ENCODE measurements around the gene SEZ6.

GRCh38 chr17:29019475-29020181, 13.8 kb upstream of the SEZ6 start:
- TF ChIP-seq POLR2A (IDR thresholded peaks at IDR 0.05) (no peak), EP300 (IDR thresholded peaks at IDR 0.05) (no peak)
- TF ChIP-seq, protein P1, sequence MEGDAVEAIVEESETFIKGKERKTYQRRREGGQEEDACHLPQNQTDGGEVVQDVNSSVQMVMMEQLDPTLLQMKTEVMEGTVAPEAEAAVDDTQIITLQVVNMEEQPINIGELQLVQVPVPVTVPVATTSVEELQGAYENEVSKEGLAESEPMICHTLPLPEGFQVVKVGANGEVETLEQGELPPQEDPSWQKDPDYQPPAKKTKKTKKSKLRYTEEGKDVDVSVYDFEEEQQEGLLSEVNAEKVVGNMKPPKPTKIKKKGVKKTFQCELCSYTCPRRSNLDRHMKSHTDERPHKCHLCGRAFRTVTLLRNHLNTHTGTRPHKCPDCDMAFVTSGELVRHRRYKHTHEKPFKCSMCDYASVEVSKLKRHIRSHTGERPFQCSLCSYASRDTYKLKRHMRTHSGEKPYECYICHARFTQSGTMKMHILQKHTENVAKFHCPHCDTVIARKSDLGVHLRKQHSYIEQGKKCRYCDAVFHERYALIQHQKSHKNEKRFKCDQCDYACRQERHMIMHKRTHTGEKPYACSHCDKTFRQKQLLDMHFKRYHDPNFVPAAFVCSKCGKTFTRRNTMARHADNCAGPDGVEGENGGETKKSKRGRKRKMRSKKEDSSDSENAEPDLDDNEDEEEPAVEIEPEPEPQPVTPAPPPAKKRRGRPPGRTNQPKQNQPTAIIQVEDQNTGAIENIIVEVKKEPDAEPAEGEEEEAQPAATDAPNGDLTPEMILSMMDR (IDR thresholded peaks at IDR 0.05) = no peak
